ENCODE data around the gene SLC9A6. TPM values are rescaled to one million over a fixed set of nuclear protein-coding genes. Genes with fewer than 3 reads are reported as not detected.

Gene SLC9A6
- total and polyA plus RNA-seq, 10 of the 15 experiments (the other 5 are each of a cell fraction or from before 2014, with no cell fraction given): 4.5 to 14.6 (median 10.7) TPM

GRCh38 chrX:136029766-136030165, 44.5 kb downstream of the SLC9A6 start:
- Histone ChIP-seq H3K9me3 (replicated peaks; ENCODE audit: control insufficient read depth, insufficient read depth, low read length) (no peaks in the 10 kb centered on the region), H4K20me1 (ENCODE audit: control insufficient read depth, insufficient read depth) (no peaks in the 10 kb centered on the region), H3K79me2 (ENCODE audit: control insufficient read depth, insufficient read depth, low read length) (no peaks in the 10 kb centered on the region), H2AFZ (ENCODE audit: control insufficient read depth, low read depth, low read length) (no peak overlapping the region), H3K27me3 (replicated peaks in 1 of 2; ENCODE audit: control insufficient read depth in 2 of 2, insufficient read depth in 2 of 2, low read length in 1 of 2) (no peaks in the 10 kb centered on the region), H3K9ac (ENCODE audit: control insufficient read depth, insufficient read depth, low read length) (no peak overlapping the region), H3K4me2 (ENCODE audit: control insufficient read depth, insufficient read depth) (no peak overlapping the region), H3K27ac (ENCODE audit: control insufficient read depth, insufficient read depth) (no peak overlapping the region), H3K36me3 (ENCODE audit: control insufficient read depth in 2 of 2, insufficient read depth in 2 of 2, low read length in 1 of 2) (no peaks in the 10 kb centered on the region; a peak in 1 of 4 replicates), H3K4me3 (no peak overlapping the region), H3K4me1 (ENCODE audit: control insufficient read depth, insufficient read depth, low read length) (no peaks in the 10 kb centered on the region)
- DNase-seq (ENCODE audit: low read depth, low spot score) (no peak), ATAC-seq (no peak), FAIRE-seq (no peak)
- POLR2A ChIA-PET: interaction anchor here (1.1 kb wide), 1 partner anchor 193 kb away, joined by 4 read pairs; no protein-coding TSS in a partner anchor
- SMC1A ChIA-PET (ENCODE audit: uncharacterized antibody, unreplicated experiment): interaction anchor here (1.9 to 3.1 kb wide), 3 partner anchors 9 to 239 kb away, joined by 8 to 42 read pairs (median 42); no protein-coding TSS in a partner anchor
- WGBS (ENCODE audit: insufficient coverage, insufficient replicate concordance, low lambda C conversion rate, missing lambda C conversion rate): 61% methylated on average over 2 of the region's 2 CpGs
- in situ Hi-C loops (cut with MboI) (loop anchor here (10.0 kb wide), 2 partner anchors 235 to 665 kb away; no protein-coding TSS in a partner anchor), intact Hi-C loops (cut with micrococcal nuclease; ENCODE audit: unreplicated experiment) (loop anchor here (5.0 to 10.0 kb wide), 2 partner anchors 545 to 663 kb away; no protein-coding TSS in a partner anchor)
- RAD21 ChIA-PET (ENCODE audit: unreplicated experiment): interaction anchor here (3.0 to 3.9 kb wide), 2 partner anchors 133 to 238 kb away, joined by 37 to 62 read pairs; no protein-coding TSS in a partner anchor
- no TSS peak for BruUV-seq (replicated peaks)
- TF ChIP-seq ASH2L (IDR thresholded peaks at IDR 0.05; ENCODE audit: borderline replicate concordance, low read depth): no peak
- TF ChIP-seq JUNB (IDR thresholded peaks at IDR 0.05): no peak
- no peak for TF ChIP-seq BMI1 (IDR thresholded peaks at IDR 0.05; ENCODE audit: borderline replicate concordance)
- TF ChIP-seq, protein P1, sequence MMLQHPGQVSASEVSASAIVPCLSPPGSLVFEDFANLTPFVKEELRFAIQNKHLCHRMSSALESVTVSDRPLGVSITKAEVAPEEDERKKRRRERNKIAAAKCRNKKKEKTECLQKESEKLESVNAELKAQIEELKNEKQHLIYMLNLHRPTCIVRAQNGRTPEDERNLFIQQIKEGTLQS (IDR thresholded peaks at IDR 0.05; ENCODE audit: borderline replicate concordance, extremely low read depth, low read depth, low read length): no peak
- no peak for TF ChIP-seq NBN (IDR thresholded peaks at IDR 0.05)
- no peak for TF ChIP-seq PAX5 (IDR thresholded peaks at IDR 0.05; ENCODE audit: borderline replicate concordance, low read depth, low read length)
- TF ChIP-seq NR2C2 (IDR thresholded peaks at IDR 0.05; ENCODE audit: borderline replicate concordance, control insufficient read depth, insufficient read length, low read depth): no peak
- TF ChIP-seq TARDBP (IDR thresholded peaks at IDR 0.05; ENCODE audit: borderline replicate concordance): no peak
- no peak for TF ChIP-seq ZBTB11 (CRISPR knock-in tag; IDR thresholded peaks at IDR 0.05)
- no peak for TF ChIP-seq TAF1 (IDR thresholded peaks at IDR 0.05; ENCODE audit: borderline replicate concordance, low read depth, low read length)
- CTCF ChIA-PET: interaction anchor here (2.6 to 4.3 kb wide), 6 partner anchors 9 to 548 kb away, joined by 9 to 103 read pairs (median 26); no protein-coding TSS in a partner anchor

Data from GM12878 (cell line).